Measurements from ENCODE around the gene DBNL.

The DBNL gene

GRCh38 chr7:44100458-44101302 lies 56.2 kb downstream of the DBNL start:
- no peak for DNase-seq

GRCh38 chr7:44101303-44101965 lies 56.9 kb downstream of the DBNL start:
- DNase-seq: no peak

DNA sequence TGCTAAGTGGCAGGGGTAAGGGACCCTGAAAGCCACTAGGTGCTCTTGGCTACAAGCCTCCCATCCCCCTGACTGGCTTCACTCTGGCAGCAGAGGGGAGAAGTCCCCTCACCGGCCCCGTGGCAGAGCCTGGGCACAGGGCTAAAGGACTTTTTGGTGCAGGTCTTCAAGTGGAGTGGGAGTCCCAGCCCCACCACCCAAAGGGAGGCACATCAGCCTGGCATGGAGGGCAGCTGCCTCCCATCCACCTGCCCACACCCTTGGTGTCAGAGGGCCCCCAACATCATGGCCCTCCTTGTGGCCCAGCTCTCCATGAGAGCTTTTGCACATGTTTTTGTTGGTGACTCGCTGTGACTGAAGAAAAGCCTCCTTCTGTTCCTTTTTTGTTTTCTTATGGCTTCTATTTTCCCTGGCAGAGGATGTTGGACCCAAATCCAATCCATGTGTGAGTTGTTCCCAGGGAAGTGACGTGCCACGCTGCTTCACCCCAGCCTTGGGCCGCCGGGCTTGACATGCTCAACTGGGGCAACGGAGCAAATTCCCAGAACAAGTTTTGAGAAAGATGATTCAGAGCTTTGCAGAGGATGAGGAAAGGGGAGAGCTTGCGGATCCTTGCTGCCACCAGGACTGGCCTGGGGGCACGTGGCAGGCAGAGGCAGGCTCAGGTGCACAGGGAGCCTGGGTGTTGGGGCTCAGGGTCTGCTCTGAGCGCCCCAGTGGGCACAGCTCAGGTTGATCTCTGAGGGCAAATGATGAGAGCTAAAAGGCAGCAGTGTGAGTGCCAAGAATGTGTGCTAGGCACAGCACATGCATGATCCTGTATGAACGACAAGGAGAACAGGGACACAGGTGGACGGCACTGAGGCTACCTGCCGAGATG lies 57.7 kb downstream of the DBNL start:
- DNase-seq: no peak

DNA sequence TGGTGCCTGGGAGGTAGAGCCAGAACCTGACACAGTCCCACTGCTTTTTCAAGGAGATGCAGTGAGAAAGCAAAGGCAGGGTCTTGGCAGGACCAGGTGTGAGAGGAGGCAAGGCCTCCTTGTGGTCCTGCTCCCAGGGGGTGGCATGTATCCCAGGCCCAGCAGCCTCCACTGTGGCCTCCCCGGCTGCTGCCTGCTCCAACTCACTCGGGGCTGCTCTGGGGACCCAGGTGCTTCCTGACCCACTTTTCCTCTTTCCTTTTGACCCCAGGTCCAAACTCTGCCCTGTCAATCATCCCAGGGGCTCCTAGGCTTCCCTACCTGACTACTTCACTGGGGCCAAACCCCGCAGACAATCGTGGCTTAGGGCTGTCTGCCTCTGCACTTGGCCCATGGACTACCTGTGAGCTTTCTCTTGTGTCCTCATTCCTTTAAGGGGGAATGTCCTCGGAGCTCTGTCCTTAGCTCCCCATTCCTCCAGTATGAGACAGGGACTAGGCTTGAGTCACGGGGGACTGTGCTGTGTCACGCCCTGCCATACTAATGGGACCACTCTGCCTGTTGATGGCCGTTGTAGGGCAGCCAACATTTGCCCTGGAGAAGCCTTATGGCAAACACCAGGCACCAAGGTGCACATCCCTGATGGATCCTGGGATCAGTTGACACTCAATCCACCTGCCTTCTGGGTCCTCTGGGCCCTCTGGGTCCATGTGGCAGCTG lies 58.5 kb downstream of the DBNL start:
- DNase-seq: no peak

- DNase-seq: no peak
Observed at GRCh38 chr7:44103566-44103922, 59.0 kb downstream of the DBNL start.

DNA sequence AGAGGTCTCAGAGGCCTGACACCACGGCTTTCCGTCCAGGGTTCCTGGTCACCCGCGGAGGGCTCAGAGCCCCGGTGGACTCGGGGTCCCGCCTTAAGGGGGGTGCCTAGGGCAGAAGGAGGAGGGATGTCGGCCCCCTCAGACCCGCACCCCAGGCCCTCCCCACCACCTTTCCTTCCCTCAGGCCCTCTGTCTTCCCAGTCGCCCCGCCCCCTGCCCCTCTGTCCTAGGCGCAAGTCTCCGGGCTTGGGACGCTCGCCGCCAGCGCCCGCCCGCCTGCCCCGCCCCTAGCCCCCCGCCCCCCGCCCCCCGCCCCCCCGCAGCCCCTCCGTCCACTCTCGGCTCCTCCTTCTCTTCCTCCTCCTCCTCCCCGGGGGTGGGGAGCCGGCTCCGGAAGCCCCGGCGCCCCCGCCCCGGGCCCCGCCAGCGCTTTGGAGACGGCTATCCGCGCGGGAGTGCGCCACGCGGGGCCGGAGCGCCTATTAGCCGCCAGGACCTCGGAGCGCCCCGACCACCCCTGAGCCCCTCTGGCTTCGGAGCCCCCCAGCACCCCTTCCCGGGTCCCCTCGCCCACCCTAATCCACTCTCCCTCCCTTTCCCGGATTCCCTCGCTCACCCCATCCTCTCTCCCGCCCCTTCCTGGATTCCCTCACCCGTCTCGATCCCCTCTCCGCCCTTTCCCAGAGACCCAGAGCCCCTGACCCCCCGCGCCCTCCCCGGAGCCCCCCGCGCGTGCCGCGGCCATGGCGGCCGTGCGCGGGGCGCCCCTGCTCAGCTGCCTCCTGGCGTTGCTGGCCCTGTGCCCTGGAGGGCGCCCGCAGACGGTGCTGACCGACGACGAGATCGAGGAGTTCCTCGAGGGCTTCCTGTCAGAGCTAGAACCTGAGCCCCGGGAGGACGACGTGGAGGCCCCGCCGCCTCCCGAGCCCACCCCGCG lies 59.7 kb downstream of the DBNL start, which contains the start of gene AEBP1:
Gene AEBP1, plus strand, starts transcription at position 423 of the 937 bp plus-strand sequence. Its CDS starts 321 bp downstream, at position 744.
- DNase-seq: peak in 1 of 2 donors; percentile 38

DNA sequence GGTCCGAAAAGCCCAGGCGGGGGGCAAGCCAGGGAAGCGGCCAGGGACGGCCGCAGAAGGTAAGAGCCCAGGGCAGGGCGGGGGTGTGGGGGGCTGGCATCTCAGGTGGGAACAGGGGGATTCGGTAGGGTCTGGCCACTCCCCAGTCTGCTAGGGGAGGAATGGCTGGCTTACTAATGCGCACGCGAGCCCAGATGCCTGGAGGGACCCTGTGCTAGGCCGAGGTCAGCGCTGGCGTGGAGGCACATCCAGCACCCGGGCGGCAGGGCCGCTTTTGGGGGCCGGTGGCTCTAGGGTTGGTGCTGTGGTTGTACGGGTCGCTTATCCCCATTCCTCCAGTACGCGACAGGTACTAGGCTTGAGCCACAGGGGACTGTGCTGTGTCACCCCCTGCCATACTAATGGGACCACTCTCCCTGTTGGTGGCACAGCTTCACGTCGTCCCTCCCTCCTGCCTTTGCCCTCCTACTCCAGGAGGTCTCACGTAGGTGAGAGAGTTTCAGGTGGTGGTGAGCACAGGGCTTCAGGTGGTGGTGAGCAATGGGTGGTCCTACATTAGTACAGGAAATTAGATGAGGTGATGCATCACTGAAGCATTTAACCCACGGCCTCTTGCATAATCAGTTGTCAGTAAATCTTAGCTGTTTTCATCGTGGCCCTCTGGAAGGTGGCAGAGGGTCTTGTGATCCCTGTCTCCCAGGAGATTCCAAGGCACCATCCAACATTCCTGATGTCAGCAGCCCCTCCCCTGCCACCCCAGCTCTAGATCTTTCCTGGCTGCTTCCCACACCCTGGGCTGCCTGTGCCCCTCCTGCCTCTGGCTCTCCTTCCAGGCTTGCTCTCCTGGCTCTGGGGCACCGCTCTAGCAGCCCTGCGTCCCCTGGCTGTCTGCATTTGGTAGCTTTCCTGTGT lies 60.6 kb downstream of the DBNL start:
- no peak for DNase-seq

DNA sequence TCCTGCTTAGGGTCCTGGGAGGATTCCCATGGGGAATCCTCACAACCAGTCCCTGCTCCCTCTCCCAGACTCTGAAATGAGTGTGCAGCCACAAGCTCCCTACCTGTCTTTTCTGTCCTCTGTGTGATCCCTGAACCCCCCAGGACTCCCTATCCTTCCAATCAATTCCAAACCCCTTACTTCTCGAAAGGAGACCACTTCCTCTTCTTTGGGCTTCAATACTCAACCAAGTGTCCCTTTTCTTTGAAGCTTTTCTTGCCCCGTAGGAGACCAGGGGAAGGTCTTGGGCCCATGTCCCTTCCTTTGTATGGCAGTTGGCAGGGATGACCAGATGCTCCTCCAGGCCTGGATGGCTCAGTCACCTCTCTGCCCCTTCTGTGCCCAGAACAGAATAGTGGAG lies 61.3 kb downstream of the DBNL start:
- no peak for DNase-seq

GRCh38 chr7:44106311-44107065 lies 62.0 kb downstream of the DBNL start:
- DNase-seq: no peak

- DNase-seq: no peak
Observed at GRCh38 chr7:44107116-44107960, 62.8 kb downstream of the DBNL start.

DNA sequence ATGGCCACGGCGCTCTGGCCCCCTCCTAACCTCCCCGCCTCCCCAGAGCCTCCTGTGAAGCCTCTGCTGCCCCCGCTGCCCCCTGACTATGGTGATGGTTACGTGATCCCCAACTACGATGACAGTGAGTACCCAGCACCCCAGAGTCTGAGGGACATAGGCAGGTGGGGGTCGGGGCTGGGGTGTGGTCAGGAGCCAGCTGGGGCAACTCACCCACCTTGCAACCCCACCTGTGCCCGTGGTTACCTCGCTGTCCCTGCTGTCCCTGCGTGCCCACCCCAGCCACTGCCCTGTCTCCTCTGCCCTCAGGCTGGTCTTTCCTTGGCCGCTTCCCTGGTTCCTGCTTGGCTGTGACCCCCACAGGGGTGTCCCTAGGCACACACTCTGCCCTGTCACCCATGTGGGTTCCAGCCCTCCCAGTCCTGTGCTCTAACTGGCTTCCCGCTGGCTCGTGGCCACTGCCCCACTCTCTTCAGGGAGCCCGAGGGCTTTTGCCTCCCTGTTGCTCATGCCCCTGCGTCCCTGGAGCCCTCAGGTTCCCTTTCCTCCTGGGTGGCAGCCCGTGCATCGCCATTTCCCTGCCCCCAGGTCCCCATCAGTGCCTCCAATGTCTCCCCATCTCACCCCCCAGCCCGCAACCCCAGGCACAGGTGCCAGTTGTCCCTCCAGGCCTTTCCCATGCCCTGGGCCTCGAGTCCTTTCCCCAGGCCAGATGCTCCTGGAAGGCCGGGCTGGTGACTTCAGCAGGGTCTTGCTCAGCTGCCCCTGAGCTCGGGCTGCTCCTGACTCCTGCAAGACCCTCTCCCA lies 63.7 kb downstream of the DBNL start:
- no peak for DNase-seq

GRCh38 chr7:44108768-44109750 lies 64.6 kb downstream of the DBNL start:
- DNase-seq: no peak

DNA sequence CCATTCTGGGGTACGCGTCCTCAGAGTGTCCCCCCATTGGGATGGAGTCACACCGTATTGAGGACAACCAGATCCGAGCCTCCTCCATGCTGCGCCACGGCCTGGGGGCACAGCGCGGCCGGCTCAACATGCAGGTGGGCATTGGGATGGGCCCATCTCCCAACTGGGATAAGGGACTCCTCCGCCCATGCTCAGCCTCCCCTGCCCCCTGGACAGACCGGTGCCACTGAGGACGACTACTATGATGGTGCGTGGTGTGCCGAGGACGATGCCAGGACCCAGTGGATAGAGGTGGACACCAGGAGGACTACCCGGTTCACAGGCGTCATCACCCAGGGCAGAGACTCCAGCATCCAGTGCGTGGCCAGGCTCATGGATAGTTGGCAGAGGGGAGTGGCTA lies 65.5 kb downstream of the DBNL start:
- no peak for DNase-seq

- no peak for DNase-seq
Observed at GRCh38 chr7:44110719-44111635, 66.5 kb downstream of the DBNL start.

All from CD4-positive, alpha-beta T cell treated with Interleukin-4 for 1 hour (primary cell).